Heart left ventricle (tissue), 13 donors: ENCODE results near the gene CLASP2.

ENCODE experiments used
- POLR2A ChIP-seq, 2 donors: fragments of 450-650 bp; IDR thresholded peaks; one replicate each; pipeline ENCODE4 v1.6.1; 2017; ENCODE audit warnings: antibody characterized with exemption in 2 of 2, mild to moderate bottlenecking in 2 of 2, moderate library complexity in 2 of 2
- TF ChIP-seq, protein P1 (sequence below), 12 donors: fragments of 200-600 bp; sonication (generic) in 4 of 12; IDR thresholded peaks; one replicate each; pipeline versions ENCODE4 v1.5.0 to v1.8.0; 2018 to 2022; ENCODE audit warnings: antibody characterized with exemption in 12 of 12, mild to moderate bottlenecking in 5 of 12
- donor health status: ischemic (EF 13 %, LVEDD 7.1; RV severe dilation, severe dysfunction).
- donor health status: DM: no; HTN: yes; CAD: no.
- donor health status: DM: no; HTN: no; CAD: no.
- donor health status: ischemic (EF 25% LVEDD 6.9; RV normal size, moderate dysfunction).
- donor health status: ischemic (EF 25% LVEDD 5.7; RV mildly dilated, moderate dysfunction).
- donor health status: ischemic (EF 35%, LVEDD 5.7; RV mildly dilated, moderate dysfunction).
- donor health status: nonischemic (EF 11% LVEDD 7.7; RV severe dilation, severe dysfunction).
- donor health status: DM: yes; HTN: yes; CAD: no.
- donor health status: PGD.
- donor health status: ischemic (EF 29% LVEDD 5.4; RV normal size, mild dysfunction).
- donor health status: nonischemic (EF 23%, LVEDD 6.1; RV moderate dilation, normal function).

DNA sequence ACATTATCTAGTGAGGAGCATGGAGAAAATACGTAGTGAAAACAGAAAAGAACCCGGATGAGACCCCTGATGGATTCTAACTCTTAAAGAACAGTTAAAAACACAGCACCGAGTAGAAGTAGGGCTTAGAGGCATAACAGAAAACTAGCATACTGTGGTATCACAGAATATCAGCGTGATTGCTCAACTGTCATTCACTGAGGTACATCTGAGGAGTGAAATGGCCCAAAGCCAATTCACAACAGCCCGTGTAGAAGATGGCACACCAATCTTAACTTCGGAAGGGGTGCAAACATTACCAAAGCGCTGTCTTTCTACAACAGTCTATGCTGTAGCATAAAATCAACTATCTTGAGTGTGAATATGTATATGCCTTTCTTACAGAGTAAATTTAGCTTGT lies 1.8 kb downstream of the CLASP2 start:
- TF ChIP-seq, protein P1, sequence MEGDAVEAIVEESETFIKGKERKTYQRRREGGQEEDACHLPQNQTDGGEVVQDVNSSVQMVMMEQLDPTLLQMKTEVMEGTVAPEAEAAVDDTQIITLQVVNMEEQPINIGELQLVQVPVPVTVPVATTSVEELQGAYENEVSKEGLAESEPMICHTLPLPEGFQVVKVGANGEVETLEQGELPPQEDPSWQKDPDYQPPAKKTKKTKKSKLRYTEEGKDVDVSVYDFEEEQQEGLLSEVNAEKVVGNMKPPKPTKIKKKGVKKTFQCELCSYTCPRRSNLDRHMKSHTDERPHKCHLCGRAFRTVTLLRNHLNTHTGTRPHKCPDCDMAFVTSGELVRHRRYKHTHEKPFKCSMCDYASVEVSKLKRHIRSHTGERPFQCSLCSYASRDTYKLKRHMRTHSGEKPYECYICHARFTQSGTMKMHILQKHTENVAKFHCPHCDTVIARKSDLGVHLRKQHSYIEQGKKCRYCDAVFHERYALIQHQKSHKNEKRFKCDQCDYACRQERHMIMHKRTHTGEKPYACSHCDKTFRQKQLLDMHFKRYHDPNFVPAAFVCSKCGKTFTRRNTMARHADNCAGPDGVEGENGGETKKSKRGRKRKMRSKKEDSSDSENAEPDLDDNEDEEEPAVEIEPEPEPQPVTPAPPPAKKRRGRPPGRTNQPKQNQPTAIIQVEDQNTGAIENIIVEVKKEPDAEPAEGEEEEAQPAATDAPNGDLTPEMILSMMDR (IDR thresholded peaks at IDR 0.05): no peak
- no peak for TF ChIP-seq POLR2A (IDR thresholded peaks at IDR 0.05)
